ENCODE results near the gene PRR5.

PRR5 gene

GRCh38 chr22:44680058-44680457, 21.9 kb upstream of the PRR5 start:
- DNase-seq (ENCODE audit: low read depth): no peak
- H3K4me3 ChIP-seq (ENCODE audit: low read depth, low read length): no peak overlapping the region
- no peak for TF ChIP-seq CTCF (IDR thresholded peaks at IDR 0.05; ENCODE audit: low read depth, low read length, missing control alignments)

DNA sequence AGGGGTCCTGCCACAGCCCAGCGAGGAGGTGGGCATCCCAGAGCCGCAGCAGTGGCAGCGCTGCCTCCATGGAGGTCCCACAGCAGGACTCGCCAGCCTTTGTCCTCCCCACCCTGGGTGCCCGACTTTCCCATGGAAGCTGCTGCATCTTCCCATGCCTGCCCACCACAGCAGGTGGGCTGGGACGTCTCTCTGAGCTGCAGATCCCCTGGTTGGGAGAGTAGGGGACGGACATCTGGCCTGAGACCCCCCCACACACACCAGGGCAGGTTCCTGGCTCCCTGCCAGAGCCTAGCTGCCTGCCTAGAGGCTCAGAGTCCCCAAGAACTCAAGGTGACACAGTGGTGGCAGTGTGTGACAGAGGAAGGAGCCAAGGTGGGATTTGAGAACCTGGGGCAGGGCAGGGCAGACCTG, 21.5 kb upstream of the PRR5 start:
- no peak for TF ChIP-seq CTCF (IDR thresholded peaks at IDR 0.05; ENCODE audit: low read depth, low read length, missing control alignments)
- no peak overlapping the region for H3K4me3 ChIP-seq (ENCODE audit: low read depth, low read length)
- DNase-seq (ENCODE audit: low read depth): no peak

GRCh38 chr22:44682556-44683168, 19.3 kb upstream of the PRR5 start:
- no peak overlapping the region for H3K4me3 ChIP-seq (ENCODE audit: low read depth, low read length)
- no peak for TF ChIP-seq CTCF (IDR thresholded peaks at IDR 0.05; ENCODE audit: low read depth, low read length, missing control alignments)
- no peak for DNase-seq (ENCODE audit: low read depth)

GRCh38 chr22:44683237-44683636, 18.8 kb upstream of the PRR5 start:
- H3K4me3 ChIP-seq (ENCODE audit: low read depth, low read length): no peak overlapping the region
- DNase-seq (ENCODE audit: low read depth): peak; percentile 43
- TF ChIP-seq CTCF (IDR thresholded peaks at IDR 0.05; ENCODE audit: low read depth, low read length, missing control alignments): no peak

DNA sequence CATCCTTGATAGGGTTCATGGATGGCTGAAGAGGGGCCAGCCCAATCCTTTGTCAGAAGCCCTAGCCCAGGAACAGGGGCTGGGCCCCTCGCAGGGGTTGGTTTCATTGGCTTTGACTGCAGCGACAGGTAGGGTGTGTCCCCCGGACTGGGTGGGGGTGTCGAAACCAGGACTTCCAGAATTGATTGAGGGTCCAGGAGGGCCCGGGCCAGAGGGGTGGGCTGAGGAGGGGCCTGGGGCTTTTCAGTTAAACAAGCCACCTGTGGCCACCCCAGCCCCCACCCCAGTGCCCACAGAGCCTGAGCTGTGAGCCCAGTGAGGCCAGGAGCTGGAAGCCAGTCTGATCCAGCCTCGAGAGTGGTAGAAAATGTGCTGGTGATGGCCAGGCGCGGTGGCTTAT, 18.1 kb upstream of the PRR5 start:
- no peak for DNase-seq (ENCODE audit: low read depth)
- H3K4me3 ChIP-seq (ENCODE audit: low read depth, low read length): no peak overlapping the region
- TF ChIP-seq CTCF (IDR thresholded peaks at IDR 0.05; ENCODE audit: low read depth, low read length, missing control alignments): no peak

GRCh38 chr22:44684506-44685383, 17.3 kb upstream of the PRR5 start:
- no peak overlapping the region for H3K4me3 ChIP-seq (ENCODE audit: low read depth, low read length)
- peak; percentile 55 for DNase-seq (ENCODE audit: low read depth)

More at GRCh38 chr22:44684506-44685383, 17.3 kb upstream of the PRR5 start:
- peak; percentile 95 for TF ChIP-seq CTCF (IDR thresholded peaks at IDR 0.05; ENCODE audit: low read depth, low read length, missing control alignments)
